Measurements from ENCODE around the gene TAF3. TPM values are rescaled to one million over a fixed set of nuclear protein-coding genes. Genes with fewer than 3 reads are reported as not detected.

The TAF3 gene
- total and polyA plus RNA-seq, 4 donors: 3.4 to 7.0 (median 5.0) TPM

DNA sequence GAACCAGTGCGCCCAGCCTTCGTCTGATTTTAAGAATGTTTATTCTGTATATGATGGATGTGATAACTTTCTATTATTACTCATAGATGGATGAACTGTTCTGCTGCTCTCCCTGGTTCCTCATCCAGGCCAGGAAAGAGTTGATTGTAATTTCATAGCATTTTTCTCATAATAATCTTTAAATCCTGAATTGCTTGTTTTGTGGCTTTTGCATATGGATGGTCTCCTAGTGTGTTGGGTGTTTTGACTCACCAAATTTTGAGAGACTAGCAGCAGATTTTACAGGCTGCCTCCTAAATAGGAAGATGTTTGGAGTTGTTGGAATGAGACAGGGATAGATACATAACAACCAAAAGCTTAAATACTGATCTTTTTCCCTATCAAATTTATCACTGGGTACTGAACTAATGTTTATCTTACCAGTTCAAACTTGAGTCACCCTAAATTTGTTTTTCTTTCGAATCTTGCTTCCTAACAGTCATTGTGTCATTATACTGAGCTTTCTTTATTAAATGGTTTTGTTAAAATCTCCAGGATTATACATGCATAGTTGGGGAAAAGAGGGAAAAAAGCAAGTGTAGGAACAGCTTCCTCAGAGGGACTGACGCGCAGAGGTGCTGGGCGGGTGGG is 130.2 kb downstream of the TAF3 start:
- Histone ChIP-seq H3K9me3 (ENCODE audit: control insufficient read depth in 4 of 4, insufficient read depth in 3 of 4, low read length in 3 of 4) (no peaks in the 10 kb centered on the region), H3K9ac (ENCODE audit: insufficient read depth in 1 of 2, low read length in 2 of 2) (no peak overlapping the region), H3K27me3 (ENCODE audit: control insufficient read depth in 3 of 3, insufficient read depth in 3 of 3, low read length in 2 of 3) (no peaks in the 10 kb centered on the region), H3K4me3 (no peak overlapping the region), H3K36me3 (ENCODE audit: control insufficient read depth in 4 of 4, insufficient read depth in 4 of 4, low read length in 4 of 4) (no peaks in the 10 kb centered on the region), H3K27ac (ENCODE audit: low read depth in 1 of 2, low read length in 1 of 2) (no peak overlapping the region), H3K4me1 (ENCODE audit: control insufficient read depth in 5 of 5, insufficient read depth in 5 of 5, low read length in 5 of 5) (peaks cover 0 to 4% (median 2%) of the 10 kb centered on the region in 5 donors)
- WGBS, 2 donors: 87 to 95% methylated on average over 6 of the region's 6 CpGs
- DNase-seq (no peak), ATAC-seq (ENCODE audit: insufficient read depth, low FRiP score) (no peak)
- TF ChIP-seq, protein P1, sequence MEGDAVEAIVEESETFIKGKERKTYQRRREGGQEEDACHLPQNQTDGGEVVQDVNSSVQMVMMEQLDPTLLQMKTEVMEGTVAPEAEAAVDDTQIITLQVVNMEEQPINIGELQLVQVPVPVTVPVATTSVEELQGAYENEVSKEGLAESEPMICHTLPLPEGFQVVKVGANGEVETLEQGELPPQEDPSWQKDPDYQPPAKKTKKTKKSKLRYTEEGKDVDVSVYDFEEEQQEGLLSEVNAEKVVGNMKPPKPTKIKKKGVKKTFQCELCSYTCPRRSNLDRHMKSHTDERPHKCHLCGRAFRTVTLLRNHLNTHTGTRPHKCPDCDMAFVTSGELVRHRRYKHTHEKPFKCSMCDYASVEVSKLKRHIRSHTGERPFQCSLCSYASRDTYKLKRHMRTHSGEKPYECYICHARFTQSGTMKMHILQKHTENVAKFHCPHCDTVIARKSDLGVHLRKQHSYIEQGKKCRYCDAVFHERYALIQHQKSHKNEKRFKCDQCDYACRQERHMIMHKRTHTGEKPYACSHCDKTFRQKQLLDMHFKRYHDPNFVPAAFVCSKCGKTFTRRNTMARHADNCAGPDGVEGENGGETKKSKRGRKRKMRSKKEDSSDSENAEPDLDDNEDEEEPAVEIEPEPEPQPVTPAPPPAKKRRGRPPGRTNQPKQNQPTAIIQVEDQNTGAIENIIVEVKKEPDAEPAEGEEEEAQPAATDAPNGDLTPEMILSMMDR (IDR thresholded peaks at IDR 0.05; ENCODE audit: control extremely low read depth, extremely low read depth): no peak

DNA sequence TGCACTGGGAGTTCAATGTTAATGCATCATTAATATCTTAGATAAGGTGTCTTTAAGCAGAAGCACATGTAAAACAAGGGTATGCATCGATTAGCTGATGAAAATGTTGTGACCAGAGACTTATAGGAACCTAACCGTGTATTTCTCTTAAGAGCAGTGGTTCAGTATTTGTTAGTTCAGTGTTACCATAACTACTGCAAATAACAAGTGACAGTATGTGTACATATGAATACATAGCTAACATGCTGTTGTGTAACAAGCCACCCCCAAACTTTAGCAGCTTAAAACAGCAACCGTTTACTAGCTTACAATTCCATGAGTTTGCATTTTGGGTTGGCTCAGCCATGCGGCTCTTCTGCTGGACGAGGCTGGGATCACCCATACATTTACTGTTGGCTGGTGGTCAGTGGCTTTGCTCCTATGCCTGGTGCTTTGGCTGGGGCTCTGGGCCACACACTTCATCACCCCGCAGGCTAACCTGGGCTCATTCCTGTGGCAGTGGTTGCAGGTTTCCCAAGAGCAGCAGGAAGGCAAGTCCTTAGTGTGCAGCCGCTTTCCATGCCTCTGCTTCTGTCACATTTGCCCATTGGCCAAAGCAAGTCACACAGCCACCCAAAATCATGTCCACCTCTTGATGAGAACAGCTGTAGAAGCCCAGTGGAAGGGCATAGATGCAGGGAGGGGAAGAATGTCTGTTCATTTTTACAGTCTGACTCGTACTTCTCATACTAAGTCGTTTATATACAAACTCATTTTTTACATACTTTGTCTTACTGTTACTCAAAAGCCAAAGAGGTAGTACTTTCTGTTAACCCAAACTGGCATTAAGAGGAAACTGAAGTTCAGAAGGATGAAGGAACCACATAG is 132.9 kb downstream of the TAF3 start:
- H3K27me3 ChIP-seq (ENCODE audit: control insufficient read depth in 3 of 3, insufficient read depth in 3 of 3, low read length in 2 of 3): no peaks in the 10 kb centered on the region
- ATAC-seq (ENCODE audit: insufficient read depth, low FRiP score) (no peak), DNase-seq (no peak)
- no peak overlapping the region for H3K27ac ChIP-seq (ENCODE audit: low read depth in 1 of 2, low read length in 1 of 2)
- 94 to 96% methylated on average over 9 of the region's 9 CpGs for WGBS, 2 donors
- no peaks in the 10 kb centered on the region for H3K9me3 ChIP-seq (ENCODE audit: control insufficient read depth in 4 of 4, insufficient read depth in 3 of 4, low read length in 3 of 4)
- no peak overlapping the region for H3K4me3 ChIP-seq
- TF ChIP-seq, protein P1 (IDR thresholded peaks at IDR 0.05; ENCODE audit: control extremely low read depth, extremely low read depth): no peak
- H3K36me3 ChIP-seq (ENCODE audit: control insufficient read depth in 4 of 4, insufficient read depth in 4 of 4, low read length in 4 of 4): no peaks in the 10 kb centered on the region
- H3K4me1 ChIP-seq (ENCODE audit: control insufficient read depth in 5 of 5, insufficient read depth in 5 of 5, low read length in 5 of 5): peaks cover 0 to 4% (median 0%) of the 10 kb centered on the region in 5 donors
- no peak overlapping the region for H3K9ac ChIP-seq (ENCODE audit: insufficient read depth in 1 of 2, low read length in 2 of 2)

DNA sequence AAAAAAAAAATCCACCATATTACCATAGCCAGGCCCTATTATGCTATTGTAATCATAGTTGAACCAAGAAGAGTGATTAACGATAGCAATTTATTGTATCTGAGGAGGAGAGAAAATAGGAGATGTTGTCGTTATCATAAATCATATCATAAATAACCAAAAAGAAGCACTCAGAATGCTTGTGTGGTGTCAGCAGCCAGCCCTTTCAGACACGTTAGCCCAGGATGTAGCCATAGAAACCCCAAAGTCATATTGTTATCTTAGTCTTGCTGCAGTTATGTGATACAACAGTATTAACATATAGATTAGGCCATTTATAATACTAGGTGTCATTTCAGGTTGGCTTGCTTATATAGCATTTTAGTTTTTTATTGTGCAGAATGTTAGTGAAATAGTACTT is 134.0 kb downstream of the TAF3 start:
- H3K4me3 ChIP-seq: no peak overlapping the region
- DNase-seq: no peak
- TF ChIP-seq, protein P1 (IDR thresholded peaks at IDR 0.05; ENCODE audit: control extremely low read depth, extremely low read depth): no peak
- peaks cover 0 to 5% (median 2%) of the 10 kb centered on the region in 5 donors for H3K4me1 ChIP-seq (ENCODE audit: control insufficient read depth in 5 of 5, insufficient read depth in 5 of 5, low read length in 5 of 5)
- H3K27me3 ChIP-seq (ENCODE audit: control insufficient read depth in 3 of 3, insufficient read depth in 3 of 3, low read length in 2 of 3): no peaks in the 10 kb centered on the region
- 94 to 96% methylated on average over 3 of the region's 3 CpGs for WGBS, 2 donors
- no peak overlapping the region for H3K9ac ChIP-seq (ENCODE audit: insufficient read depth in 1 of 2, low read length in 2 of 2)
- no peaks in the 10 kb centered on the region for H3K36me3 ChIP-seq (ENCODE audit: control insufficient read depth in 4 of 4, insufficient read depth in 4 of 4, low read length in 4 of 4)
- no peaks in the 10 kb centered on the region for H3K9me3 ChIP-seq (ENCODE audit: control insufficient read depth in 4 of 4, insufficient read depth in 3 of 4, low read length in 3 of 4)
- H3K27ac ChIP-seq (ENCODE audit: low read depth in 1 of 2, low read length in 1 of 2): no peak overlapping the region
- ATAC-seq (ENCODE audit: insufficient read depth, low FRiP score): no peak
